ENCODE data around the gene SMAD1.
"Not testable (repeated sequence)": the region's sequence is repeated elsewhere in the genome, so short reads cannot be mapped to it uniquely, and the experiment has no call there.

Gene SMAD1

DNA sequence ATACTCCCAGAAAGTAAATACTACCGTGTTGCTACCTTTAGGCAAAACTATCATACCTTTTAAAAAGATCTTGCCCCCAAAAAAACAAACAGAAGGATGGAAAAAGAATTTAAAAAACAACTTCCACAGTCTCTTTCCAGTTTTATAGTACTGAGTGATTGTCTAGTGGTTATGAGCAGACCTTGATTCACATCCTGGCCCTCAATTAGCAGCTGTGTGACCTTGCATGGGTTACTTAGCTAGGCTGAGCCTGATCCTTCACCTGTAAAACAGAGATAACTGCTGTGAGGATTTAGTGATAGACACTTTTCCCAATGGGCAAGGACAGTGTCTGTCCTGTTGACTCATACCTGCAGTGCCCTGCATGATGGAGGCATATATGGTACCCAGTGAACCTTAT, 49.0 kb downstream of the SMAD1 start:
- DNase-seq = no peak

DNA sequence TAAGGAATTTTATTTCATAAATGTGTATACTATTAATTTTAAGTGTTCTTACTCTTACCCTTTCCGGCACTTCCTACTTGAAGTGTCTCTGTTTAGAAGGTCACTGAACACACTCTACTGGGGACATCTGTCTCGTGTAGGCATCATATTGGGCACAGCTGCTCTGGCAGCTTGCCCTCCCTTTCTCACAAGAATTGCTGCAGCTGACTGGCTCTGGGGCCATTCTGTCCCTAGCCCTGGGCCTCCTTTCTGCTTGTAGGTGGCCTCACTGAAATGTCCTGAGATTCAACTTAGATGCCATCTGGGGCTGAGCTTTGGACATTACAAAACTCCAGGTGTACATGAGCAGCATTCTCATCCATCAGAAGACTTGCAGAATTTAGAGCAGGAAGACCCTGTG, 49.6 kb downstream of the SMAD1 start:
- DNase-seq = no peak

DNA sequence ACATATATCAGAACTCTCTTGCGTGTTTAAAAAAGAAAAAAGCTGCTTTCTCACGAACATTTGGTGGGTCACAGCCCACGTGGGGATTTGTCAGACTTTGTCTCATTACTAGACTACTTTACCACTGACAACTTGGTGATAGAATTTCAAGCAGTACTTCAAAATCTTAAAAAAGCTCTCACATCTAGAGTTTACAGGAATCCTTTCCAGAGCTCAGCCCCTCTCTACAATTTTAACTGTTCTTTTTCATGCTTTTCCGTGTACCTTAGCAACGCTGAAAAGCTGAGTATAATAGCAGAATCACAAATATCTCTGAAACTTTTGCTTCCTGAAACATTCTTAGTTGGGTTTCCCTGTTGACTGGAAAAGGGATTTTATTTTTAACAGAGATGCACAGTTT, 50.2 kb downstream of the SMAD1 start:
- DNase-seq = no peak

DNA sequence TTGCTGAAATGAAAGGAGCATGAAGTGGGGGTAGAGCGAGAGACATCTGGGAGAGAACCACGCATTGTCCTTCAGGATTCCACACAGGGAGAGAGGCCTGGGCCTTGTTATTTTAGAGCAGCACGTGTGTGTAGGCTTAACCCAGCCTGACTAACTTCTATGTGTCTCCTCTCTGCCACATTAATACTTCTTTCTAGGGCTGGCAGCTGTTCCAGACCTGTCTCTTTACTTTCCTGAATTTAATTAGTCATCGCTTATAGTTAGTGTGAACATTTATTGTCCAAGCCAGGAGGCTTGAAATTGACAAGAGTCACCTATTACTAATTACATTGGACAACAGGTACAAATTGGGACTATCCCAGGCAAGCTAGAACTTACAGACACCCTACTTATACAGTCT, 51.3 kb downstream of the SMAD1 start:
- DNase-seq = no peak

DNA sequence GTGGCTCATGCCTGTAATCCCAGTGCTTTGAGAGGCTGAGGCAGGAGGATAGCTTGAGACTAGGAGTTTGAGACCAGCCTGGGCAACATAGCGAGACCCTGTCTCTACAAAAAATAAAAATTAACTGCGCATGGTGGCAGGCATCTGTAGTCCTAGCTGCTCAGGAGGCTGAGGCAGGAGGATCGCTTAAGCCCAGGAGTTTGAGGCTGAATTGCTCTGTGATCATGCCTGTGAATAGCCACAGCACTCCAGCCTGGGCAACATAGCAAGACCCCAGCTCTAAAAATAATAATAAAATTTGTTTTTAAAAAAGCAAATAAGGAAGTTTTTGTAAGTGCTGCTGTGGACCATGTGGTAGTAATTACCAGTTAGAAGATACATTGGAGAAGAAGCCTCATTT, 51.8 kb downstream of the SMAD1 start:
- DNase-seq = not testable (repeated sequence)

DNA sequence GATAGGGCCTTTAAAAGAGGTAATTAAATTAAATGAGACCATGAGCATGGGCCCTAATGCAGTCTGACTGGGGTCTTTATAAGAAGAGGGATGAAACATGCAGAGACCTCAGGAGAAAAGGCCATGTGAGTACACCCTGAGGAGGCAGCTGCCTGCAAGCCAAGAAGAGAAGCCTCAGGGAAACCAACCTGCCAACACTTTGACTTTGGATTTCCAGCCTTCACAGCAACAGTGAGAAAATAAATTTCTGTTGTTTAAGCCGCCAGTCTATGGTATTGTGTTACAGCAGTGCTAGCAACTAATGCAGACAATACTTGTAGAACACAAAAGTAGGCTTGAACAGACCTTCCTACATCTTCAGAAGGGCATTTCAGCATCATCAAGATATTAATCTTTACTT, 52.3 kb downstream of the SMAD1 start:
- DNase-seq = no peak

DNA sequence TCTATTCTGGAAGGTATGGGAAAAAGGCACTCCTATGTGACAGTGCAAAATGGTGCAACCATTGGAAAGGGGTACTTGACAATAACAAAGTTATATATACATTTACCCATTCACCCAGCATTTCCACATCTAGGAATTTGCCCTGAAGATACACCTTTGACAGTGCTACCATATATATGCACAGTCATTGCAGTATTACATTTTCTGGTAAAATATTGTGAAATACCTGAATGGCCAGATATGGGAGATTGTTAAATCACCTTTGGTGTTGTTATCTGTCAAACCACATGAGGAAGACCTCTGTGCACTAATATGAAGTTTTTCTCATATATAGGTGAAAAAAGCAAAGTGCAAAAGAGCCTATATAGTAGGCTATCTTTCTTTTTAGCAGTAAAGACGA, 53.5 kb downstream of the SMAD1 start:
- DNase-seq = no peak

DNA sequence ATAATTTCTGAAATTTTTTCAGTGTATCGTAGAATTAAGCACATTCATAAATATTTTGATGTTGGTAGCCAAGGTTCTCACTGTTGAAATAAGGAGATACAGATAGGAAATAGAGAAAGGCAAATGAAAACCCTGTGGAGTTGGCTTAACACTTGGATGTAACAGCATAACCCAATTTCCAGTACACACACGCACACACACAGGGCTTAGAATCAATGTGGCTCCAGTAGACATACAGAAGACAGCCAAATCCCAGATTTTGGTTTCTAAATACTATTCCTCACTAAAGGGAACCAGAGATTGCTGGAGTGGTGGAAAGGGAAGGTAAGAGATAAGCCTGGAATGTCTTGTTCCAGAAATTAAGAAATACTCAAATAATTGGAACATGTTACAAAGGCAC, 54.4 kb downstream of the SMAD1 start:
- DNase-seq = no peak

DNA sequence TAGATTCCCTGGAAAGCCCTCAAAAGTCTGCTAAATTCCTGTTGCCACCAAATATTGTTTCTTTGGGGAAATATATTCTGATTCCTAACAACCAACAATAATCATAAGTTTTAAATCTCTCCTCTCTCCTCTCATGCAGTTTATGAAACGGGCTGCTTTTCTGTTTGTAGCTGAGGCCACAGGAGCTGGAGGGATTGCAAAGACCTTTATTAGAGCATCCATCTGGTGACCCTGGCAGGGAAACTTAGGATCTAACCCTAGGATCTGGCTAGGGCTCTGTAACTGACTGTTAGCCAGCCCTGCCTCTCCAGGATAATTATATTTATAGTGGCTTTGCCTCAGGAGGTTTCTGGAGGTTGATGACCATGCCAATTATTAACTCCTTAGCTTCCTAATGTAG, 56.9 kb downstream of the SMAD1 start:
- DNase-seq = no peak

DNA sequence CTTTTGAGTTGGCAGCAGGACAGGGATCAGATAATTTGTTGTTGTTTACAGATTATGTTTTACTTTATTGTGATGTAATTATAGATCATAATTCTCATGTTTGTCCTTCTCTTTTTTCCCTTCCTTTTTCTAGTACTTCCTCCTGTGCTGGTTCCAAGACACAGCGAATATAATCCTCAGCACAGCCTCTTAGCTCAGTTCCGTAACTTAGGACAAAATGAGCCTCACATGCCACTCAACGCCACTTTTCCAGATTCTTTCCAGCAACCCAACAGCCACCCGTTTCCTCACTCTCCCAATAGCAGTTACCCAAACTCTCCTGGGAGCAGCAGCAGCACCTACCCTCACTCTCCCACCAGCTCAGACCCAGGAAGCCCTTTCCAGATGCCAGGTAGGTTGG, 58.0 kb downstream of the SMAD1 start:
- DNase-seq = no peak

DNA sequence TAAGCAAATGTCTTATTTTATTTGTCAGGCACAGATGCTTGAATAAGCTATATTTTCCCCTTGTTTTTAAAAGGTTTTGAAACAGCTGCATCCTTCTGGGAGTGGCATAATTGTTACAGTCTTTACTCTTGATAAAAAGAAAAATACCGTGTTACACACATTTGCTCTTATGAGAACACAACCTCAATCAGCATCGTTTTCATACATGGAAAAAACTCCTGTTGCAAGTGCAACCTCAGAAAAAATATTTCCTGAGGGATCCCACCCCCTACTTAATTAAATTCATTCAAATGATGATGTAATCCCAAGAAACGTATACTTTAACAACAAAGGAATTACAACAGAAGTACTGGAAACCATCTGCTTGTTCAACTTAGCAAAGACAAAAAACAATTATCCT, 58.6 kb downstream of the SMAD1 start:
- no peak for DNase-seq

DNA sequence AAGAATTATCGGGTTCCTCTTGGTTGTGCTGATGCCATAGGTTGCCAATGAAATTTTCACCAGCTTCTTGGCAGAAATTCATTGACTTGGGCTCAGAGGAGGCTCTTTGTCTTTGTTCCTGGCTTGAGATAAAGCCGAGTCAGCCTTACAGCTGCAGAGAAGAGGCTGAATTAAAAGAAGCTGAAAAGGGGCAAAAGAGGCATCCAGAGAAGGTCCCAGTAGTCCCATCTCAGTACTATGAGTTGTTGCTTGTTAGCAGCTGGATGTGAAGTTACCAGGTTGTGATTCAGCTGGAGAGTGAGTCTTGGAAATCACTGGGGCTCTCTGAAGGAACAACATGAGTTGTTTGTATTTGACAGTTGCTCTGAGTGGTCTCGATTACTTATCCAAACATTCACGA, 59.7 kb downstream of the SMAD1 start:
- no peak for DNase-seq

DNA sequence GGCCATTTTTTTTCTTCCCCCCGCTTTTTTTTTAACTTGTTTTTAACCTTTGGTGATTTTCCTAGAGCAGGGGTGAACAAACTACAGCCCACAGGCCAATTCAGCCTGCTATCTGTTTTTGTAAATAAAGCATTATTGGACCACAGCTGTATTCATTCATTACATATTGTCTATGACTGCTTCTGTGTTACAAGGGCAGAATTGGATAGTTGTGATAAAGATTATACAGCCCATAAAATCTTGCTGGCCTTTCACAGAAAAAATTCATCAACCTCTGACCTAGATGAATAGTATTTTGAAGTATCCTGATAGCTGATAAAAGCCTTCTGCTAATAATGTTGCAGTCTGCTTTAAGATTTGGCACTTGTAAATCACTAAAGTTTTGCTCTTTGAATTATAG, 63.4 kb downstream of the SMAD1 start:
- no peak for DNase-seq

DNA sequence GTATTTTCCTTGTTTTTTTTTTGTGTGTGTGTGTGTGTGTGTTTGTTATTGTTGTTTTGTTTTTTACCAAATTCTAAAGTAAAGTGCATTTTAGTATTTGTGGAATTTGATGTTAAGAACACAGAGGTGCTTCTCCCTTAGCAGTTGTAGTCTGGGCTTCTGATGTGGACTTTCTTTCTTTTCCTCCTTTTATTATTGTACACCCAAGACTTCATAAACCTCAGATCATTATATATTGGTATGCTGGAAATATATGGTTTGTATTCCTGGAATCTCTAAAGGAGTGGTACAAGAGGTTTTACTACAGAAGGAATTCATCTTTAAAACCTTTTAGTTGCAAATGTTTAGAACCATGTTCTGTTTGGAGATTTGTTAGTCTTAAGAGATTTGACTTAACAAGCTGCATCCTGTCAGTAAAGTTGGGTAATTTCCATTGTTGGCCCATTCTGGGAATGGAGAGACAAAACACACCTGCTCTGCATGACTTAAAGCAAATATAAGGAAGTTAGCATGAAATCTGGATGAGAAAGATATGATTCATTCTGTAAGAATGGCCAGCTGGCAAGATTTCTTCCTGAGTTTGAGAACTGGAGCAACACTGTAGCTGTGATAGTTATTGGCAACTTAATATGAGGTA, 64.0 kb downstream of the SMAD1 start:
- no peak for DNase-seq

DNA sequence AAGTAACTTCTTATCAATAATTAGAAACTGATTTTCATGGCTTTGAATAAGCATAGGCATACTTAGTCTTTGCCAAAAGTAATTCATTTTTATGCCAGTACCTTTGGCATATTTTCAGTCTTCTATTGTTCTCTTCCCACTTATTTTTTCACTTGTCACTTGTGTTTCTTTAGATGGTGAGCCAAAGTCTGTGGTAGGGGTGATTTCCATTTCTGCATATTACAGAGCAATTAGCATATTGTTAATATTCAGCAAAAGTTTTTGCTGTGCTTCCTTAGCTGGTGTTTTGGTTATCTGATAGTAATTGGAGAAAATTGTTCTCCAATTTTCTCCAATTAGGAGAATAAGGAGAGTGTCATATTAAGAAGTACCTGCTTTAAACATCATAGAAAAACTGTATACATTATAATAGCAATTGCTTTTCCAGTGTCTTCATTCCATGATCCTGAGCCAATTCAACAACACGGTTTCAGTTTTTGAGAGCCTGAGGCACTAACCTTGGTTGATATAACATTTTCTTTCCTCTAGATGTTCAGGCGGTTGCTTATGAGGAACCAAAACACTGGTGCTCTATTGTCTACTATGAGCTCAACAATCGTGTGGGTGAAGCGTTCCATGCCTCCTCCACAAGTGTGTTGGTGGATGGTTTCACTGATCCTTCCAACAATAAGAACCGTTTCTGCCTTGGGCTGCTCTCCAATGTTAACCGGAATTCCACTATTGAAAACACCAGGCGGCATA, 64.7 kb downstream of the SMAD1 start:
- DNase-seq = no peak

DNA sequence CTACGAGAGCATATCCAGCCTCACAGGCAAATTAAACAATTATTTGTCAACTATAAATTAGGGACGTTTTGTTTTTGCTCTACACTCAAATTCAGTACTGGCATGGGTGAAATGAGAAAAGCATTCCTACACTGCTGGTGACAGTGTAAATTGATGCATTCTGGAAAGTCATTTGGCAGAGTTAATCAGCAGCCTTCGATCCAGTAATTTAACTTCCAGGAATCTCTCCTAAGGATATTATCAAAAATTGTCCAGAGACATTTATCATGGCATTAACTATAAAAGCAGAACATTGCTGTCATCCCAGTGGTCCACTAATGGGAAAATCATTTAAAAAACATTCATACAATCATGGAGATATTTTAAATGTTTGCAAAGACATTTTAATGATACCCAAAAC, 70.0 kb downstream of the SMAD1 start:
- no peak for DNase-seq

DNA sequence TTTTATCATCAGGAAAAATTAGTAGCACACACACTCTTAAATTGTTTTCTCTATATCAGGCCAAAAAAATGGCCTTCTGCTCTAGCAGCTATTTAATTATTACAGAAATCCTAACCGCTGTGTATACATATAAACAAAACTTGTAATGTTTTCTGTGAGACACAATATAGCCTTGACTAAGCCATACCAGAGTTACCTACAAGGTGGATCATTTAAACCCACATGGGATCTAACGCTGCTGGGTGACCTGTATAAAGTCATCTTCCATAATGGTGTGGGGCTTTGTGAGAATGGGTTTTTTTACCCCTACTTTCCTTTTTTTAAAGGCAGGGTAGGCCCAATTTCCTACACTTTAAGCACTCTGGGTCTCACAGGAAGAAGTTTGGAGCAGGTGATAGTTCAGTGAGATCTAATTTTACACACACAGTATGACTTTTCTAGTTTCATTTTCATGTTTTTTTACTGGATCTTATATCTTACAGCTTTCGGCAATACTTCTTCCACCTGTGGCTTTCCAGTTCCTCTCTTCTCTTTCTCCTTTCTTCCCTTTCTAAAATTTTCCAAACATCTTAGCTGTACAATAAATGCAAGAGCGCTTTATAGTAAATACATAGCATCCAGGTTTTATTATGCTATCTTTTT, 70.6 kb downstream of the SMAD1 start:
- no peak for DNase-seq

DNA sequence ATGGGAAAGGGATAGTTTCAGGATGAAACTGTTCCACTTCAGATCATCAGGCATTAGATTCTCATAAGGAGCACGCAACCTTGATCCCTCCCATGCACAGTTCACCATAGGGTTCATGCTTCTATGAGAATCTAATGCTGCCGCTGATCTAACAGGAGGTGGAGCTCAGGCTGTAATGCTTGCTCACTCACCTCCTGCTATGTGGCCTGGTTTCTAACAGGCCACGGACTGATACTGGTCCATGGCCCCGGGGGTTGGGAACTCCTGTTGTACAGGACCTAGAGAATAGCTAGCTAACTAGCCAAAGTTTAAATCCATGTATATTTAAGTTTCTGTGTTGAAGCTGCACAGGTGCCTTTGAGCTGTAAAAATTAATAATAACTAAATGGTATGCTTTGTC, 71.7 kb downstream of the SMAD1 start:
- DNase-seq = no peak

DNA sequence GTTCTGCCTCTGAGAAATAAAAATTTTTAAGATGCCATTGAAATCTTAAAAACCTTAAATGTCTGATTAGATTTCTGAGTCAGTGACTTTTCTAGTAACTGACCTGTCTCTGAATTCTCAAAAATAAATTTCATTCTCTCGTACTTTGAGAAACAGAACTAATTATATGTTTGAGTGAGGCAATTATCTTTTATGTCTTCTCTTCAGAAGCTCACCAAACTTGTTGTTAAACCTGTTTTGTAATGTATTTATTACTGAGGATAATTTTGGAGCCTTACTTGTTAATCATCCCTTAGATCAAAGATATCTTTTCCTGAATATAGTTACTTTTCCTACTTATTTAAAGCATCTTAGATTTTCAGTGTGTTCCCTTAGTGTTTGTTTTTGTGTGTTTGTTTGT, 73.0 kb downstream of the SMAD1 start:
- DNase-seq = no peak

DNA sequence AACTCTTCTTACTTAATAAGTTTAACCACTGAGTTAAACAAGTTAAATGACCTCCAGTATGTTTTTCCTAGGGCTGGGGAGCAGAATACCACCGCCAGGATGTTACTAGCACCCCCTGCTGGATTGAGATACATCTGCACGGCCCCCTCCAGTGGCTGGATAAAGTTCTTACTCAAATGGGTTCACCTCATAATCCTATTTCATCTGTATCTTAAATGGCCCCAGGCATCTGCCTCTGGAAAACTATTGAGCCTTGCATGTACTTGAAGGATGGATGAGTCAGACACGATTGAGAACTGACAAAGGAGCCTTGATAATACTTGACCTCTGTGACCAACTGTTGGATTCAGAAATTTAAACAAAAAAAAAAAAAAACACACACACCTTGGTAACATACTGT, 76.1 kb downstream of the SMAD1 start:
- peak; percentile 27 for DNase-seq

DNA sequence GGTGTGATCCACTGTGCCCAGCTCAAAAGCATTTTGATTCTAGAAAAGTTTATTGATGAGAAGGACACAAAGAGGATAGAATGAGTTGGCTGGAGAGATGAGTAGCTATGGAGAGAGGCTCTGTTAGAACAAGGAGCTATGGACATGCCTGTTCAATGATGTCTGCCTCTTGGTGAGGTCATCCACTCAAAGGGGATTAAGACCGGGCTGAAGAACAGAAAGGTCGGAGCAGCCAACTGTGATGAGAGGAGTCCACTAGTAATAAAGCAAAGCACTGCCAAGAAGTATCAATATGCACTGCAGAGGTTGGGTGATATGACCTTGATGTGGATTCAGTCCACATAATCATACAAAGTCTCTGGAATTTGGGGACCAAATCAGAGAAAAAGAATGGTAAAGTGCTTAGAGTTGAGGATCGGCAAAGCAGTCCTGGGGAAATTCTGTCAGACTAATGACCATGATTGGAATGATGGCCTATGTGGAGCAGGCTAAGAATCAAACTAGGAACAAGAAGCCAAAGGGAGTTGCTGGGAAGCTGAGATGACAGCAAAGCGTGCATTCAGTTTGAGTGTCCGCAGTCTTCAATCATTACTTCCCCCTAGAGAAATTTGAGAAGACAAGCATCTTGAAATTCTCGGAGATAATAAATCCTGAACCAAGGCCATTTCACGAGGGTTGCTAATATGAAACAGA, 81.8 kb downstream of the SMAD1 start:
- DNase-seq = no peak

DNA sequence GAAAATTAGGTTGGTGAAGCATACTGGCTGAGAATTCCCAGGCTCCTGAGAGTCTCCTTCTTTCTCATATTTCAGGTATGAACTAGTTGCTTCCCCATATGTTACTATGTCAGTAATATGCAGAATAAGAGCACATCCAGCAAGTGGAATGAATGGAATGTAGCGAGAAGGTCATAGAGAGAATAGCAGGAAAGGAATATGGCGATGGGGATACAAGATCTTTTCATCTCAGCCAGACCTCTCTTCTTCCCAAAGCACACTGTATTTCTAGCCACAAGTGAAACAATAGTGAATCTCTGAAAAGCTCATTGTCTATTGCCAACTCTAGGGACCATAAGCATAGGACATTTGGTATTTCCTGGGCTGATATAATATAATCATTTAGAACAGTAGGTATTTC, 82.9 kb downstream of the SMAD1 start:
- DNase-seq = no peak

DNA sequence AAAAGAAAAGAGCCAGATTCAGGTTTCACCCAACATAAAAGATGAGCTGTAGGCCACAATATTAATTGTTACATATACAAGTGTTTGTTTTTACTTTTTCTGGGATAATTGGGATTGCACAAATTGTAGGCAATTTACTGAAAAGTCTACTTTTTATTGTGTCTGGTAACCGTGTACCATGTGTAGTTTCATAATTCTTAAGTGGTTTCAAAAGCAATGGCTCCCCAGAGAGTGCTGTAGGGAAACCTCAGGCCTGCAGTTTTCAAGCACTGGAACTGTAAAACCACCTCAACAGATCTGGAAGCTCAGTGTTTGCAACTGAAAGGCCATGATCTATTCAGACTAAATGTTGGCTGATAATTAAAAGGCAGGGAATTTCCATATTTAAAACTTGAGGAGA, 83.7 kb downstream of the SMAD1 start:
- no peak for DNase-seq

DNA sequence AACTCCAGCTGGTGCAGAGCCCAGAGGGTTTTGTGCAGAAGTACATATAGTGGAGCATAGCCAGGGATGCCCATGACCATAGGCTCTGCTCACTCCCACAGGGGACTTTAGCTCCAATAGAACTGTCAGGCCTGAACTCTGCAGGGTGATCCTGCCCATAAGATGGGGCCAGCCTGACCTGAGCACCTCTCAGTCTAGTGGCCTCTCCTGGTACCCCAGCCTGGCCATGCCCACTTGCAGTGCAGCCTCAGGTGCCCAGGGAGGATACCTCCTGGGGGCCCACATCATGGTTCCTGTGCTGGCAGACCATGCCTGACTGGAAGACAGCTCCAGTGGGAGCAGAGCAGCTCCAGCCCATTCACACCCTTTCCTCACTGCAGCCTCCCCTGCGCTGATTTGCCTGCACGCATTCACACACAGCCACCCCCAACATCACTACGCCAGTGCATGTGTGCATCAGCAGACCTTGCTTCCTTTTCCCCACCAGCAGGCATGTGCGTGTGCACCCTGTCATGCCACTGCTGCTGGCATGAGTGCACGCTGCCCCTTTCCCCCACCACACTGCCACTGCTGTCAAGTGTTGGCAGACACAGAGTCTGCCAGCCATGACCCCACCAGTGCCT, 84.5 kb downstream of the SMAD1 start:
- no peak for DNase-seq

Data from activated gamma-delta T cell treated with Interleukin-2 at 50 U/mL for 16 hours (primary cell).